WI38 (cell line): ENCODE data around the gene TMEM258.

Source experiments
- H3K4me3 ChIP-seq: 2 replicates; pipeline ENCODE4 v1.5.1; 2011; ENCODE audit warnings: low read depth, mild to moderate bottlenecking, control low read depth, low read length
- TF ChIP-seq, protein P1 (sequence below): IDR thresholded peaks from 2 replicates; pipeline ENCODE4 v1.5.1; 2012; ENCODE audit warnings: low read depth, mild to moderate bottlenecking, control low read depth, low read length

TMEM258 gene

DNA sequence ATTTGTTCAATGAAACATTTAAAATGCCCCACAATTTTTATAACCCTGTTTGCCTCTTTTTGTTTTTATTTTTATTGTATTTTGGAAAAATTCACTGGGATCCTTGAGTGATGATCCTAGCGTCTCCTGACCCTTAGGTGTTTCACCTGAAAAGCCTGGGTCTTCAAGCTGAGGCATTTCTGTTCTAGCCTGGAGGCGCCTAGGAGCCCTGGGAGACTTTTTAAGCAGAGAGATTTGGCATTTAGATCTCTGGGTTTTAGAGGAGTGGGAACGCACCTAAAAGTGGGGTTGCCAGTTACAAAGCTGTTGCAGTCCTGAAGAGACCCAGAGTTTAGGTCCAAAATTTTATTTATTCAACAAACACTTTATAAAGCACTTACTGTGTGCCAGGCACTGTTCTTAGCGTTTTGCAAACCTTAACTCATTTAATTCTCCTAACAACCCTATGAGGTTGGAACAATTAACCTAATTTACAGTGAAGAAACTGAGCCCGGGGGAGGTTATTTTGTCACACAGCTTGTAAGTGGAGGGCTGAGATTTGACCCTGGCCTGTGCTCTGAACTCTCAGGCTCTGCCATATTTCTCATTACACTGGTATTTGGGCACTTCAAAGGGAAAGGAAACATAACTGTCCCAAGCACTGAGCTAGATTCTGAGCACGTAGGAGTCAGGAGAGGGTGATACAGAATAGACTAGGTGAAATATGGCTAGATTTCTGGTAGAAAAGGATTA lies 25.2 kb upstream of the TMEM258 start:
- TF ChIP-seq, protein P1, sequence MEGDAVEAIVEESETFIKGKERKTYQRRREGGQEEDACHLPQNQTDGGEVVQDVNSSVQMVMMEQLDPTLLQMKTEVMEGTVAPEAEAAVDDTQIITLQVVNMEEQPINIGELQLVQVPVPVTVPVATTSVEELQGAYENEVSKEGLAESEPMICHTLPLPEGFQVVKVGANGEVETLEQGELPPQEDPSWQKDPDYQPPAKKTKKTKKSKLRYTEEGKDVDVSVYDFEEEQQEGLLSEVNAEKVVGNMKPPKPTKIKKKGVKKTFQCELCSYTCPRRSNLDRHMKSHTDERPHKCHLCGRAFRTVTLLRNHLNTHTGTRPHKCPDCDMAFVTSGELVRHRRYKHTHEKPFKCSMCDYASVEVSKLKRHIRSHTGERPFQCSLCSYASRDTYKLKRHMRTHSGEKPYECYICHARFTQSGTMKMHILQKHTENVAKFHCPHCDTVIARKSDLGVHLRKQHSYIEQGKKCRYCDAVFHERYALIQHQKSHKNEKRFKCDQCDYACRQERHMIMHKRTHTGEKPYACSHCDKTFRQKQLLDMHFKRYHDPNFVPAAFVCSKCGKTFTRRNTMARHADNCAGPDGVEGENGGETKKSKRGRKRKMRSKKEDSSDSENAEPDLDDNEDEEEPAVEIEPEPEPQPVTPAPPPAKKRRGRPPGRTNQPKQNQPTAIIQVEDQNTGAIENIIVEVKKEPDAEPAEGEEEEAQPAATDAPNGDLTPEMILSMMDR, result no peak

DNA sequence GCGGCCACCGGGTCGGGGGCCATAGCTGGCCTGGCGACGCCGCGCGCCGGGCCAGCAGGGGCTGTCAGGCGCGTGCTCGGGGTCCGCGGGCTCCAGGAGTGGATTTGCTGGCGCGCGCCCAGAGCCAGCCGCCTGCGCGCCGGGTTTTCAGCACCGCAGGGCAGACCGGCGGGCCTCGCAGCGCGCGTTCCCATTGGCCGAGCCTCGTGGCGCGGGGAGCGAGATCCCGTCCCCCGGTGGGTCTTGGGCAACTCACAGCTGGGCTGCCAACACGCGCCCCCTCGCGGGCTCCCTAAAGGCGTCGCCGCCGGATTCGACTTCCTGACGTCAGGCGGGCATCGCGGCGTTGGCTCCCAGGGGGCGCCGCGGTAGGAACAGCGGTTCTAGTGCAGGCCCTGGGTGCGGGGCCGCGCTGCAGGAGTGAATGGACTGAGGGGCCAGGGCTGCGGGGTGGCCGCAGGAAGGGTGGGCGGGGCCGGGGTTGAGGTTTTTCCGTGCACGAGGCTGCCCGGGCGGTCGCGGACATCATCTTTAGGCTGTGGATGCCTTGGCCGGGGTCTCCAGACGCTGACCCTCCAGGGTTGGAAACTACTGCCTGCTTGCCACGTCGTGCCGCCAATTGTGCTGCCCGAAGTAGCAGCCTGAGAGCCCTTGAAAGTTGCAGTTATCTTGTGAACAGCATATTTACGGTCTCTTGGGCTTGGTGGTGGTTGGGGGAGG lies 24.5 kb upstream of the TMEM258 start, which contains the start of gene FADS1:
FADS1 (minus strand) TSS at position 268 of the 720 bp plus-strand sequence; CDS start at position 194, 74 bp downstream.
- peak within 1 kb of the TSS; percentile 76 for H3K4me3 ChIP-seq
- TF ChIP-seq, protein P1, result peak; percentile 55

More for the DNA sequence above, 25.2 kb upstream of the TMEM258 start:
- peak overlapping the region; percentile 76 for H3K4me3 ChIP-seq

- H3K4me3 ChIP-seq, result peak overlapping the region; percentile 76
- TF ChIP-seq, protein P1, result no peak
Measured at GRCh38 chr11:61815790-61816735, 23.7 kb upstream of the TMEM258 start.

DNA sequence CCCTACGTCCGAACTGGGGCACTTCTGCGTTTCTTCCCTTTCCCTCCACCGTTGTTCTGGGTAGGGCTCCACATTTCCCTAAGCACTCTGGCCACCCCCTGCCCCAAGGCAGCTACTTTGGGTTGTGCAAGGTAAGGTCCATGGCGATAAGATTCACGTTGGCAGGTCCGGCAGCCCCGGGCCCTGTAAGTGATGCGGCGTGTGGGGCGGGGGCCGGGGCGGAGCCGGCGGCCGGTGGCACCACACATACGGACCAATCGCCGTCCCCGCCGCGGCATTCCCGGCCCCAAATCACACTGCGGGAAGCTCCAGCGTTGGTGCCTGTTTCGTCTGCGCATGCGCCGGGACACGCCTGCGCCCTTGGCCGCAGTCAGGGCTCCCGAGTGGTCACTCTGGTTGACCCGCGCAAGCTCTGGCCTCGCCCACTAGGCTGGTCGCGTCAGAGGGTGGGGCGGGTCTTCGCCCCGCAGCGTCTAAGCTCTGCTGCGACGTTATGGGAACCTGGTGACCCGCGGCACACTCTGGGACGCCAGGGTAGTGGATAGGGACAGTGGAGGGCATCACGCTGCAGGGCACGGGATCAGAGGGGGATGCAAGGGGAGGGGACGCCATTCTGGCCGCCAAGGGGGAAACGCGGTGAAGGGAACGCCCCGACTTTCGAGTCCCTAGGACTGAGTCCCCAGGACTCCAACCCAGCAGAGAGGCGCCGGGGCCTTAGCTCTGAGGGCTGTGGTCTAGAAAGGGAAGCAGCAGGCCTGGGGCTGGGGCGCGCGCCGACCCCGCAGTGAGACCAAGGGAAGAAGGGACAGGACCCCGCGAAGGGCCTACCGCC lies 22.8 kb upstream of the TMEM258 start:
- TF ChIP-seq, protein P1, result no peak
- peak overlapping the region; percentile 76 for H3K4me3 ChIP-seq

DNA sequence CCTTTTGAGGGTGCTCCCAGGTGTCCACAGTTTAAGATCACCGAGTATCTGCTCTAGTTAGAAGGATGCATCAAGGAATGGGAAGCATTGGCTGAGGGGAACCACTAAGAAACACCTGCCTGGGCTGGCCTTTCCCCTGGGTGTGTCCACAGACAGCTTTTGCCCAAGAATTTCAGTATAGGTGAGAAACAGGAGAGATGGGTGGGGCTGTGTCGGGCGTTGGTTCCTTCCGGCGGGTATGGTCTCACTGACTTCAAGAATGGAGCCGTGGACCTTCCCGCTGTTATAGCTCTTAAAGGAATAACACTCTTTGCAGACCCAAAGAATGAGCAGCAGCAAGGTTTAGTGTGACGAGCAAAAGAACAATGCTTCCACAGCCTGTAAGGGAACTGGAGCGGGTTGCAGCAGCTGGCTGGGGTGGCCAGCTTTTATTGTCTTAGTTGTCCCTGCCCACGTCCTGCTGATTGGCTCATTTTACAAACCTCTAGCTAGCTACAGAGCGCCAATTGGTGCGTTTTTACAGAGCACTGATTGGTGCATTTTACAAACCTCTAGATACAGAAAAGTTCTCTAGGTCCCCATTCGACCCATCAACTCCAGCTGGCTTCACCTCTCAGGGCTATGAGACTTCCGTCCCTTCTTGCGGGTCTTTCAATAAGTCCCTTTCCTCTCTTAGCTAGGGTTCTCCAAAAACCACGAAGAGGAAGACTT lies 22.0 kb upstream of the TMEM258 start:
- TF ChIP-seq, protein P1, result no peak
- H3K4me3 ChIP-seq, result peak overlapping the region; percentile 76

DNA sequence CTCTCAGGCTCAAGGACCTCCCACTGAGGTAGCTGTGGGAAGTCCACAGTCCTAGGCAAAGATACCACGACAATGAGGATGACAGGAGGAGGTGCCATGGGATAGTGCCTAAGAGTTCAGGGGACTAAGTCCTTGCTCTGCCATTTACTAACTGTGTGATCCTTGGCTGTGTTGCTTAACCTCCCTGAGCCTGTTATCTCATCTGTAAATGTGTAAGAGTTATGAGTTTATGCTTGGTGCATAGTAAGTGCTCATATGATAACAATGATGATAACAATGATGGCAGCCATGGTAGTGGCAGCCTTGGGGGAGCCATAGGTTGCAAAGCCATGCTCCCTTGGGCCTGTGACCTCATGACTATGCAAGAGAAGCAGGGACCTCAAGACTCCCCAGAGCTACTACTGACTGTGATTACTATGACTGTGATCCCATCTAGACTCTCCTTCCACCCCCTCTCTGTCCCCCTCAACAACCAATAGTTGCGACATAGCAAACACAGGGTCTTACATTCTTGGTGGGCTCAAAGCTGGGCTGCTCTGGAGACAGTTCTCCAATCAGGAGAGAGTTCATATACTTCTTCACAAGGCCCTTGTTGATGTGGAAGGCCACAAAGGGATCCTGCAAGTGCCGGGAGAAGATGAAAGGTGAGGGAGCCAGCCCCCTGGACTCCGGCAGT lies 20.5 kb upstream of the TMEM258 start:
- TF ChIP-seq, protein P1, result no peak
- no peak overlapping the region for H3K4me3 ChIP-seq
